ENCODE data around the gene ANXA7.

Gene ANXA7

GRCh38 chr10:73413528-73414229 lies at the start of gene ANXA7:
Gene ANXA7, minus strand, starts transcription at chr10:73414058. Its CDS starts 13,202 bp downstream, at chr10:73400856.
- DNase-seq, result peak; percentile 92

GRCh38 chr10:73460897-73461296 lies 47.0 kb upstream of the ANXA7 start:
- no peak for DNase-seq

- DNase-seq, result no peak
These were observed 45.9 kb upstream of the ANXA7 start for GRCh38 chr10:73459683-73460314.

GRCh38 chr10:73456187-73456890 lies 42.5 kb upstream of the ANXA7 start:
- peak; percentile 98 for DNase-seq

- DNase-seq, result no peak
These were observed 35.3 kb upstream of the ANXA7 start for GRCh38 chr10:73449113-73449512.

GRCh38 chr10:73448384-73448783 lies 34.5 kb upstream of the ANXA7 start:
- no peak for DNase-seq

- DNase-seq, result no peak
These were observed 33.1 kb upstream of the ANXA7 start for GRCh38 chr10:73446926-73447325.

GRCh38 chr10:73444457-73444856 lies 30.6 kb upstream of the ANXA7 start:
- no peak for DNase-seq

GRCh38 chr10:73439605-73440312 lies 25.9 kb upstream of the ANXA7 start:
- no peak for DNase-seq

GRCh38 chr10:73439055-73439454 lies 25.2 kb upstream of the ANXA7 start:
- no peak for DNase-seq

- peak; percentile 64 for DNase-seq
These were observed 19.6 kb upstream of the ANXA7 start, which contains the start of gene MSS51 for GRCh38 chr10:73433538-73433867. Gene MSS51, minus strand, starts transcription at chr10:73433561. Its CDS starts 5,277 bp downstream, at chr10:73428284.

- DNase-seq, result no peak
These were observed 19.0 kb upstream of the ANXA7 start for GRCh38 chr10:73432646-73433537.

GRCh38 chr10:73426318-73426717 lies 12.5 kb upstream of the ANXA7 start:
- DNase-seq, result no peak

GRCh38 chr10:73424478-73424877 lies 10.6 kb upstream of the ANXA7 start:
- no peak for DNase-seq

- DNase-seq, result no peak
These were observed 9.5 kb upstream of the ANXA7 start for GRCh38 chr10:73423309-73423708.

- no peak for DNase-seq
These were observed 2.7 kb upstream of the ANXA7 start for GRCh38 chr10:73416571-73416970.

- DNase-seq, result no peak
These were observed 530 bp upstream of the ANXA7 start for GRCh38 chr10:73414230-73414945.

GRCh38 chr10:73413108-73413527 lies 740 bp downstream of the ANXA7 start:
- DNase-seq, result peak; percentile 76

- DNase-seq, result no peak
These were observed 3.0 kb downstream of the ANXA7 start for GRCh38 chr10:73410897-73411296.

GRCh38 chr10:73408978-73409521 lies 4.8 kb downstream of the ANXA7 start:
- DNase-seq, result no peak

GRCh38 chr10:73408061-73408460 lies 5.8 kb downstream of the ANXA7 start:
- DNase-seq, result no peak
